ENCODE data around the gene DNAH7.

DNA sequence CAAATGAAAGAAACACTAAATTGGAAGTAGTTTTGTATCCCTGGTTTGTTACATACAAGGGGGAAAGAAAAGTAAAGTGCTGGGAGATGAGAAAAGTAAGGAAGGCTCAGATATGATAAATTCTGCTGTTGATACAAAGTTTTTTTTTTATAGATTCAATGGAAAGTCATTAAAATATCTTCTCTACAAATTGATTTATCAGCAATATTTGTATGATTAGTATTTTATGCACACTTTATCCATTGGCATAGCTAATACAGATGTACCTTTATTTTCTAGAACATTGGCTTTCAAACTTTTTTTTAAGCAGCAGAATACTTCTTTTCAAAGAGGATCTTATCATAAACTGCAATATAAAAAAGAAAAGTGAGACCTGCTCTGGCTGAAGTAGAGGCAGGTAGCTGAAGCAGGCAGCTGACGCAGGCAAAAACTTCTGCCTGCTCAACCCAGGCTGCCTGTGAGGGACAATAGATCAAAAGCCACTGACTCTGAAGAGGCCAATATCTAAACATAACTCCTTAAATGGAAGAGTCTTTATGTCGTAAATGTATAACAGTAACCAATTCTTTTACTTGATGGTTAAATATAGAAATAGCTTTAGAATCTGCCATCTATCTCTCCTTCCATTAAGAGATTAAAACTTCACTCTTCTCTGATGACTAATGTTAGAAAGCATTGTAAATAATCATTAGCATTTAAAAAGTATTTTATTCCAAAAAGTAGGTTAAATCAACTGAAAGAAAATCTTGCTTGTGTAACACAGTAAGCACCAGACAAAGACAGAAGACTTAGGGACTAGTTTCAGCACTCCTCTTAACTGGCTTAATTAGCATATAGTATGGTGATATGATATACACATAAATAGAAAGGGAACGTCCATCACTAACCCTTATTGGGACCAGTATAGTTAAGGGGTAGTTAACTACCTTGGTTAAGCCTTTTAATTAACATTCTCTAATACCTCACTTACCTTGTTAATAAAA, 237.4 kb downstream of the DNAH7 start:
- no peak for TF ChIP-seq YY1 (IDR thresholded peaks at IDR 0.05; ENCODE audit: insufficient read depth, insufficient read length)
- TF ChIP-seq ZNF274 (IDR thresholded peaks at IDR 0.05; ENCODE audit: low read depth, low read length) = no peak

All from NT2/D1 (cell line).